ENCODE results near the gene ACLY. TPM values are rescaled to one million over a fixed set of nuclear protein-coding genes. Genes with fewer than 3 reads are reported as not detected.

The ACLY gene
- total RNA-seq, 1 donor from 2014 or later: 161 TPM

GRCh38 chr17:41965694-41966462 is 47.1 kb upstream of the ACLY start:
- peak; percentile 77 for DNase-seq (ENCODE audit: extremely low spot score, unreplicated experiment)
- Mint-ChIP-seq H3K36me3 (peaks cover 11% of the 10 kb centered on the region), H3K4me1 (ENCODE audit: unreplicated experiment) (peaks cover 14% of the 10 kb centered on the region), H3K27ac (peak overlapping the region; percentile 96), H3K27me3 (no peaks in the 10 kb centered on the region), H3K9me3 (no peaks in the 10 kb centered on the region), H3K4me3 (peak overlapping the region; percentile 91)
- TF ChIP-seq, protein P1, sequence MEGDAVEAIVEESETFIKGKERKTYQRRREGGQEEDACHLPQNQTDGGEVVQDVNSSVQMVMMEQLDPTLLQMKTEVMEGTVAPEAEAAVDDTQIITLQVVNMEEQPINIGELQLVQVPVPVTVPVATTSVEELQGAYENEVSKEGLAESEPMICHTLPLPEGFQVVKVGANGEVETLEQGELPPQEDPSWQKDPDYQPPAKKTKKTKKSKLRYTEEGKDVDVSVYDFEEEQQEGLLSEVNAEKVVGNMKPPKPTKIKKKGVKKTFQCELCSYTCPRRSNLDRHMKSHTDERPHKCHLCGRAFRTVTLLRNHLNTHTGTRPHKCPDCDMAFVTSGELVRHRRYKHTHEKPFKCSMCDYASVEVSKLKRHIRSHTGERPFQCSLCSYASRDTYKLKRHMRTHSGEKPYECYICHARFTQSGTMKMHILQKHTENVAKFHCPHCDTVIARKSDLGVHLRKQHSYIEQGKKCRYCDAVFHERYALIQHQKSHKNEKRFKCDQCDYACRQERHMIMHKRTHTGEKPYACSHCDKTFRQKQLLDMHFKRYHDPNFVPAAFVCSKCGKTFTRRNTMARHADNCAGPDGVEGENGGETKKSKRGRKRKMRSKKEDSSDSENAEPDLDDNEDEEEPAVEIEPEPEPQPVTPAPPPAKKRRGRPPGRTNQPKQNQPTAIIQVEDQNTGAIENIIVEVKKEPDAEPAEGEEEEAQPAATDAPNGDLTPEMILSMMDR (conservative IDR thresholded peaks at IDR 0.05): no peak

DNA sequence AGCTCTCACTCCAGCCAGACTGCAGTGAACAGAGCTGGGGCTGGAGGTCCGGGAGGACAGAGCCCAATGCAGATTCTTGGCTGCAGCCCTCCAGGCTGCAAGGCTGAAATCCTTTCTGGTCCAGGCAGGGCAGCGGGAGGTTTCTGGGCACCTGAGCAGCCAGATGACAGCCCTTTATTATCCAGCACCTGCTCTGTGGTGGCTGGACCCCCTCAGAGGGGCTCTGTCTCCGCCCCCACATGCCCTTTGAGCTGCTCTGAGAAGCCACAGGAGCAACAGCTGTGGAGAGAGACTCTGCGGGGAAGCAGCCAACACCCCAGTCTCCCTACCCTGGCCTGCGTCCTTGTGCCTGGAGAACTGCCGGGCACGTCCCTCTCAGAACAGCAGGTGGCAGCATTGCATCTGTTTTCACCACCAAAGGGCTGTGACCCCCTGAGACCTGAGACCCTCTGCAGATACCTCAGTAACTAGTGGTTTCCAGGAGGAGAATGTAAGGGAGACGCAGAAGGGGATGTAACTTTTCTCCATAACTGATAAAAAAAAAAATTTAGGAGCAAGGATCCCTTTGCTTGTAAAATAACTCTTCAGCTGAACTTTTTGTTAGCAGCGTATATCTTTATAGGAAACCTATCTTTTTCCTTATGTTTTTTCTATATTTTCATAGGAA is 44.1 kb upstream of the ACLY start:
- Mint-ChIP-seq H3K4me1 (ENCODE audit: unreplicated experiment) (peaks cover 17% of the 10 kb centered on the region), H3K9me3 (no peaks in the 10 kb centered on the region), H3K4me3 (no peak overlapping the region), H3K27ac (peak overlapping the region; percentile 29), H3K27me3 (no peaks in the 10 kb centered on the region), H3K36me3 (peaks cover 2% of the 10 kb centered on the region)
- peak; percentile 76 for DNase-seq (ENCODE audit: extremely low spot score, unreplicated experiment)
- TF ChIP-seq, protein P1 (conservative IDR thresholded peaks at IDR 0.05): peak; percentile 95

DNA sequence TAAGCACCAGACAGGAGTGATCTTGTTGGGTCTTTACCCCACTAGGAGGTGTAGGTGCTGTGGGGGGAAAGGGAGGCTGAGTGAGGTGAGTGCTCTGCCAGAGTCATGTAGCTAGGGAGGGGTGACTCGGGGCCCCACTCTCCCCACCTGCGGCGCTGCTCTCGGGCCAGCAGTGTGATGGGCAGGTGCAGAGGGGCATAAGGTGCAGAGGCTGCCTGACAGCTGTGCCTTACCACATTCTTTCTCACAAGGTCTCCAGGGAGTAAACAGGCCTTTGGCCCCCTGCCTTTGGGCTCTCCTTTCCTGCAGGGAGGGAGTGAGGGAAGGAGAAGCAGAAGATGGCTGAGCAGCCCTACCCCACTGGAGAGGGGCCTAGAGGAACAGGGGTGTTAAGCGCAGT is 43.4 kb upstream of the ACLY start:
- no peaks in the 10 kb centered on the region for H3K27me3 Mint-ChIP-seq
- H3K27ac Mint-ChIP-seq: no peak overlapping the region
- H3K36me3 Mint-ChIP-seq: no peaks in the 10 kb centered on the region
- H3K4me1 Mint-ChIP-seq (ENCODE audit: unreplicated experiment): peaks cover 23% of the 10 kb centered on the region
- TF ChIP-seq, protein P1 (conservative IDR thresholded peaks at IDR 0.05): no peak
- no peak for DNase-seq (ENCODE audit: extremely low spot score, unreplicated experiment)
- no peak overlapping the region for H3K4me3 Mint-ChIP-seq
- H3K9me3 Mint-ChIP-seq: no peaks in the 10 kb centered on the region

DNA sequence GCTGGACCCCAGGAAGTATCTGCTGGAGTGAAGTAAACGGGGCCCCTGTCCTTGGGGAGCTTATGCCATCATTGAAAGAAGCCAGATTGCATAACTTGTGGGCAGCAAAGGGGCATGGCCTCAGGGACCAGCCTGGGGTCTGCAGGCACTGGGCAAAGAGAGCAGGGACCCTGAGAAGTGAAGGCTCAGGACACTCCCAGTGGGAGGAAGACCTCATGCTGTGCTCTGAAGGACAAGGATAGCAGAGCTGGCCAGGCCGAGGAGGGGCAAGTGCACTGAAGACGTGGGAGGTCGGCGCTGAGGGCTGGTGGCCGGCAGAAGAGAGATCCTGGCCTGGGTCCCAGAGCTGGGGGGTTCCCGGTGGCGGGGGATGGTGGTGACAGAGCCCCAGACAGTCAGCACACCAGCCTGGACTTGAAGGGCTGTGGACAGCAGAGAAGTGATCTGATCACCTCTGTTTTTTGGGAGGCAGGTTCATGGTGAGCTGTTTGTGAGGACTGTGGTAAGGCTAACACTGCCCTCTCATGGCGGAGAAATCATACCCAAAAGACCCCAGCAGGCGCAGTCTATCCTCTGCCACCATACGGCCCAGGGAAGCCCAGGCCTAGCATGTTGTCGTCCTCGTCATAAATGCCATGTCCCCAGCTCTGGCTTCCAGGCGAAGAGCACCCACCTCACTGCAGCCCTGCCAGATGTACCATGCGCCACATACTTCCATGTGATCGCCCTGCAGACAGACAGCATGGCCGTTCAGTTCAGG is 40.8 kb upstream of the ACLY start:
- Mint-ChIP-seq H3K27ac (no peak overlapping the region), H3K4me1 (ENCODE audit: unreplicated experiment) (peaks cover 9% of the 10 kb centered on the region), H3K36me3 (no peaks in the 10 kb centered on the region), H3K27me3 (no peaks in the 10 kb centered on the region), H3K9me3 (no peaks in the 10 kb centered on the region), H3K4me3 (no peak overlapping the region)
- DNase-seq (ENCODE audit: extremely low spot score, unreplicated experiment): no peak
- TF ChIP-seq, protein P1 (conservative IDR thresholded peaks at IDR 0.05): peak; percentile 63

- no peak overlapping the region for H3K4me3 Mint-ChIP-seq
- TF ChIP-seq, protein P1 (conservative IDR thresholded peaks at IDR 0.05): no peak
- no peak for DNase-seq (ENCODE audit: extremely low spot score, unreplicated experiment)
- peaks cover 9% of the 10 kb centered on the region for H3K4me1 Mint-ChIP-seq (ENCODE audit: unreplicated experiment)
- no peaks in the 10 kb centered on the region for H3K9me3 Mint-ChIP-seq
- no peaks in the 10 kb centered on the region for H3K27me3 Mint-ChIP-seq
- H3K36me3 Mint-ChIP-seq: no peaks in the 10 kb centered on the region
- H3K27ac Mint-ChIP-seq: no peak overlapping the region
Measured at GRCh38 chr17:41959030-41959335, 40.2 kb upstream of the ACLY start.
